GM19438 (cell line): ENCODE data around the gene ZDHHC4.
"Not testable (repeated sequence)": the region's sequence is repeated elsewhere in the genome, so short reads cannot be mapped to it uniquely, and the experiment has no call there.

Experiments used
- ATAC-seq: cut with Tn5 transposase; IDR thresholded peaks from one replicate; pipeline ENCODE4 v1.9.1; 2021; ENCODE audit warnings: low read depth; ENCODE audit not compliant: unreplicated experiment

ZDHHC4 gene

DNA sequence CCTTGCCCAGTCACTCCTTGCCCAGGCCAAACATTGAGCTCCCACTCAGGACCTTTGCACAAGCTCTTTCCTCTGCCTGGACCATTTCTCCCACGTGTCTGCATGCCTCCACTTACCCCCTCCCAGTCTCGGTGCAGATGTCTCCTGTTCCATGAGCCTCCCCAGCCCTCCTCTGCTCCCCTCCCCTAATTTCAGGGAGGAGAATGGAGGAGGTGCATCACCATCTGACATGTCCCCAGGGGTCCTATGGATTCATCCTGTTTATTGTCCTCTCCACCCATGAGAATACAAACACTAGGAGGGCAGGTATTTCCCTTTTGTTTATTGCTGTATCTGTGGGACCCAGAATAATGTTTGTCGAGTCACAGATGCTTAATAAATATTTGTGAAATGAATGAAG, 17.4 kb upstream of the ZDHHC4 start:
- ATAC-seq = no peak

DNA sequence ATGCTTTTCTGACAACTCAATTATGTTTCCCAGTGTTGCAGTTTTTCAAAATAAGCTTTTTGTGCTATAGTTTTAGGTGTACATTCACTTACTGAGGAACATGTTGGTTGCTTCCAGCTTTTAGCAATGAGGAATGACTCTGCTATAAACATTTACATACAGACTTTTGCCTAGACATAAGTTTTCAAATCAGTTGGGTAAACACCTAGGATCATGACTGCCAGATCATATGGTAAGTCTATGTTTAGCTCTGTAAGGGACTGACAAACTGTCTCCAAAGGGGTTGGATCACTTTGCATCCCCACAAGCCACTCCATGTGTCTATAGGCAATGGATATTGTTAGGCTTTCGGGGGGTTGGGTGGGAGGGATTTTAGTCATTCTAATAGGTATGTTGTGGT, 15.1 kb upstream of the ZDHHC4 start:
- ATAC-seq = no peak

DNA sequence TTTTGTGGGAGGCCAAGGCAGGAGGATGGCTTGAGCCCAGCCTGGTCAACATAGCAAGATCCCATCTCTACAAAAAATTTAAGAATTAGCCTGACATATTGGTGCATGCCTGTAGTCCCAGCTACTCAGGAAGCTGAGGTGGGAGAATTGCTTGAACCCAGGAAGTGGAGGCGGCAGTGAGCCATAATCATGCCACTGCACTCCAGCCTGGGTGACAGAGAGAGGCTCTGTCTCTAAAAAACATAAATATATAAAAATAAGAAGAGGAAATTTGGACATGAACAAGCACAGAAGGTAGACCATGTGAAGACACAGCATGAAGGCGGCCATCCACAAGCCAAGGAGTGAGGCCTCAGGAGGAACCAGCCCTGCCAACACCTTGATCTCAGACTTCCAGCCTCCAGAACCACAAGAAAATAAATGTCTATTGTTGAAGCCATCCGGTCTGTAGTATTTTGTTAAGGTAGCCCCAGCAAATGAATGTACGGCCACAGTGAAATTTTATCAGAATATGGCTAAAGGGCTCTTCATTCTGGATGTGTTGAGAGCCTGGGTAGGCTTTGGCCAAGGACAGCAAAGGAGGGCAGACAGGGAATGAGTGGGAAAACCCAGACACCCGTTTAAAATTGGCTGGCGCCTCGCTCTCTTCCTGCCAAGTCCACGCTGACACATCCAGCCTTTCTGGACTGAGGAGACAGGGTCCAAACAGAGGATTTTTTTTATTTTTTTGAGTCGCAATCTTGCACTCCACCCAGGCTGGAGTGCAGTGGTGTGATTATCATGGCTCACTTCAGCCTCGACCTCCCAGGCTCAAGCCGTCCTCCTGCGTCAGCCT, 13.1 kb upstream of the ZDHHC4 start:
- ATAC-seq = no peak

DNA sequence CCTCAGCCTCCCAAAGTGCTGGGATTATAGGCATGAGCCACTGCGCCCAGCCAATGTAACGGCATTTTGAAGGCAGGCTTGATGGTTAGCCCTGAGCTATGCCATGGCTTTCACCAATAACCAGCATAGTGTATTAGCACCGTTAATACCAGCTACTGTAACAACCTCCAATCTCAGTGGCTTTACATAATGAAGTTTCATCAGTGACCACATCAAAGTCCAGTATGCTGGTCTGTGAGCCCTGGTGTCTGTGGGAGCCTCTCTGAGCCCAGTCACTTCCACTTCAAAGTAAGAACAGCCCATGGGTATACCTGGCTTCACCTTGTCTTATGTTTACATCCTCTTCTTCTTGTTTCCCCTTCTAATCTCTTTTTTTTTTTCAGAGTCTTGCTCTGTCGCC, 11.6 kb upstream of the ZDHHC4 start:
- ATAC-seq = no peak

DNA sequence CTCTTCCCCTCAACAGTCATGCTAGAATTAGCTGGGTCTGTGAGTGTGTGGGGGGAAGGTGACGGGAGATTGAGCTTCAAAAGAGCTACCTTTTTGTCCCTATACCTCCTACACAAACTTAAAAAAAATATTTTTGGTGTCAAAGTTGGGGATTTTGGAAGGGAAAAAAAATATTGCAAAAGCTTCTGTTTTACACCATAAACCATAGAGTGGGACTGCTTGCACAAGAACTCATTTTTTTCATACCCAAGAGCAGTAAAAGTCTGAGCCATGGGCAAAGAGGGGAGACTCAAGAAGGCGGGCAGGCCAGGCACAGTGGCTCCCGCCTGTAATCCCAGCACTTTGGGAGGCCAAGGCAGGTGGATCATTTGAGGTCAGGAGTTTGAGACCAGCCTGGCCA, 9.4 kb upstream of the ZDHHC4 start:
- no peak for ATAC-seq

DNA sequence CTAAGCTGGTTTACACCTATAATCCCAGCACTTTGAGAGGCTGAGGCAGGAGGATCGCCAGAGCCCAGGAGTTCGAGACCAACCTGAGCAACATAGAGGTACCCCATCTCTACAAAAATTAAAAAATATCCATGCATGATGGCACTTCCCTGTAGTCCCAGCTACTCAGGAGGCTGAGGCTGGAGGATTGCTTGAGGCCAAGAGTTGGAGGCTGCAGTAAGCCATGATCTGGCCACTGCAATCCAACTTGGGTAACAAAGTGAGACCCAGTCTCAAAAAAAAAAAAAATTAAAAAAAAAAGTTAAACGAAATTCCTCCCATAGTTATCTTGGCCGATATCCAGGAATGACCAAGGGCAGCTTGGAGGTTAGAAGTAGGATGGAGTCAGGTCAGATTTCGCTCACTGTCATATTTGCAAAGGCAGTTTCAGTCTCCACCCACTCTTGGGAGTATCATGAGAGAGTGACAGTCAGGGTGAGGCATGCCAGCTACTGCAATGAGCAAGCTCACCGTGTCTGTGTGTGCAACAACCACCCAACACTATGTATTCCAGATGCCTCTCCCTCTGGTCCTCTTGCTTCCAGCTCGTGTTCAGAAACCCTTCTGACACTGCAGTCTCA, 6.0 kb upstream of the ZDHHC4 start:
- ATAC-seq = no peak

DNA sequence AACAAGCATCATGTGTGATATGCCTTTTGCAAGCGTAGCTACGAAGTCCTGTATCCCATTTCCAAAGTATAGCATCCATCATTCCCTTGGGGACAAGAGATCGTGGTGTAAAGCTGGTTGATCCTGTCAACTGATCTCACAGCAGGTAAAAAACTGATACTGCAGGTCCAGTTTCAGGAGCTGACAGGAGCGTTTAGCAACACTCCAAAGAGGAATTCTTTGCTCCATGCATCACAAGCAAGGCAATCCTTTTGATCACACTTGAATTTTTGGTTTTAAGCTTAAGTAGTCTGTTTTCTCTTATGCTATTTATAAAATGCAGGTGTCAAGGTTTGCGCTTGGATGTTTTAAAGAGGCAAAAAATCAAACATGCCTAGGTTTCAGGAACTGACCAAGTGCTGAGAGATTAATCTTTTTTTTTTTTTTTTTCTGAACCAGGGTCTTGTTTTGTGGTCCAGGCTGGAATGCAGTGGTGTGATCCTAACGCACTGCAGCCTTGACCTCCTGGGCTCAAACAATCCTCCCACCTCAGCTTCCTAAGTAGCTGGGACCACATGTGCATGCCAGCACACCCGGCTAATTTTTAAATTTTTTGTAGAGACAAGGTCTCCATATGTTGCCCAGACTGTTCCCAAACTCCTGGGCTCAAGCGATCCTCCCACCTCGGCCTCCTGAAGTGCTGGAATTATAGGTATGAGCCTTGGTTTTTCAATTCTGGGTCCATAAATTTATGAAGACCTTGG, 1.8 kb upstream of the ZDHHC4 start:
- ATAC-seq = no peak

DNA sequence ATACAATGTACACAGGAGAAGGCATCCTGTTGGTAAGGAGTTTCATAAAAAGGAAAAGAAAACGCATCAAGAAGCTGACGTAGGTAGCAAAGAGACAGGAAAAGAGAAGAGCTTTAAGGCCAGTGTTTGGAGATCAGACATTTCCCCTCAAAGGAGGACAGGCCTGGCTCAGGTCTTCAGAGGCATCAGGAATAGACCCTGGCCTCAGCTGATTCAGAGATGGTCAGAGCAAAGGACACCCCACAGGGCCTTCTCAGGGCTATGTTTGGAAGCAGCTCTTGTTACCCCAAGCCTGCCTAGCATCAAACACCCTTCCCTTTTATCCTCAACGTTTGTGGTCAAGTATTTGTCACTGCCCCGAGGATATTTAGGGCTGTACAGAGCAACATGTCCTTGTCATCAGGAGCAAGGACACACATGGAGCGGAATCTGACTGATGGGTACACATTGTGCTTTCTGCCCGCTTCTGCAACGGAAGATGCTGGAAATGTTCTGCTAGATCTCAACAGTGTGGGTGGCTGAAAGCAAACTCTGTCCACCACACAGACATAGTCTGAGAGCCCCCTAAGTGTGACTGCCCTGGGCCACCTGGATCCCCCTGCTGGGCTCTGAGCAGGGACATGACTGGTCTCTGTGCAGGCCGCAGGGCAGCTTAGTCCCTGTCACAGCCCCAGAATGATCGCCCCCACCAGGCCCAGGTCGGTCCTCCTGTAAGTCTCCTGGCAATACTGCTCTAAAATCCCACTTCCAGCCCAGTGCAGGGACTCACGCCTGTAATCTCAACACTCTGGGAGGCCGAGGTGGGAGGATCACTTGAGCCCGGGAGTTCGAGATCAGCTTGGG, 1.0 kb upstream of the ZDHHC4 start:
- ATAC-seq = no peak

DNA sequence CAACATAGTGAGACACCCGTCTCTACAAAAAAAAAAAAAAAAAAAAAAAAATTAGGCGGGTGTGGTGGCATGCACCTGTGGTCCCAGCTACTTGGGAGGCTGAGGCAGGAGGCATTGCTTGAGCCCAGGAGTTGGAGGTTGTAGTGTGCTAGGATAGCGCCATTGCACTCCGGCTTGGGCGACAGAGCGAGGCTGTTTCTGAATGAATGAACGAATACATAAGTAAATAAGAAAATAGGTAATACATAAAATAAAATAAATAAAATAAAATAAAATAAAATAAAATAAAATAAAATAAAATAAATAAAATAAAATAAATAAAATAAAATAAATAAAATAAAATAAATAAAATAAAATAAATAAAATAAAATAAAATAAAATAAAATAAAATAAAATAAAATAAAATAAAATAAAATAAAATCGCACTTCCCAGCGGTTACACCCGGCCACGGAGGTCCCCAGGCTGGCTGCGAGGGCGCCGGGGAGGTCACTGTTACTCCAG, 336 bp upstream of the ZDHHC4 start:
- not testable (repeated sequence) for ATAC-seq

DNA sequence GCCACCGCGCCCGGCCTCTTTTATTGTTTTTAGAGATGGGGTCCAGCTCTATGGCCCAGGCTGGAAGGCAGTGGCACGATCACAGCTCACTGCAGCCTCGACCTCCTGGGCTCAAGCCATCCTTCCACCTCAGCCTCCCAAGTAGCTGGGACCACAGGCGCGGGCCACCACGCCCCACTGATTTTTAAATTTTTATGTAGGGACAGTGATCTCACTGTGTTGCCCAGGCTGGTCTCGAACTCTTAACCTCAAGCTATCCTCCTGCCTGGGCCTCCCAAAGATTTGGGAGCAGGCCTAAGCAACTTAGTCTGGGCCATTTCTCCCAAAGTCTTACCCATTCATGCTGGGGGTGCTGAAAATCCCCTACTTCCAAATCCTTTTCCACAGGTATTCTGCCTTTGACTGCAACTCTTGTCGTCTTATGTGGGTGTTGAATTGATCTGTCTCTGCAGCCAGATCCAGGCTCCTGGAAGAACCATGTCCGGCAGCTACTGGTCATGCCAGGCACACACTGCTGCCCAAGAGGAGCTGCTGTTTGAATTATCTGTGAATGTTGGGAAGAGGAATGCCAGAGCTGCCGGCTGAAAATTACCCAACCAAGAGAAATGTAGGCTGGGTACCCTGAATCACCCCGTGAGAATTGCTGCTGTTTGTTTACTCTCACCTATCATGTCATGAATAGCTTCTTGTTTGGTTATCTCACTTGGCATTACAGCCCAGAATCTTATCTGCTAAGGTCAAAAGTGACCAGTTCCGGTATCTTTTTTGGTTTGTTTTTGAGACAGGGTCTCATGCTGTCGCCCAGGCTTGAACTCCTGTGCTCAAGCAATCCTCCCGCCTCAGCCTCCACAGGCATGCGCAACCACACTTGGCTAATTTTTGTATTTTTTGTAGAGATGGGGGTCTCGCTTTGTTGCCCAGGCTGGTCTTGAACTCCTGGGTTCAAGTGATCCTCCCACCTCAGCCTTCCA, 1.1 kb downstream of the ZDHHC4 start:
- no peak for ATAC-seq

DNA sequence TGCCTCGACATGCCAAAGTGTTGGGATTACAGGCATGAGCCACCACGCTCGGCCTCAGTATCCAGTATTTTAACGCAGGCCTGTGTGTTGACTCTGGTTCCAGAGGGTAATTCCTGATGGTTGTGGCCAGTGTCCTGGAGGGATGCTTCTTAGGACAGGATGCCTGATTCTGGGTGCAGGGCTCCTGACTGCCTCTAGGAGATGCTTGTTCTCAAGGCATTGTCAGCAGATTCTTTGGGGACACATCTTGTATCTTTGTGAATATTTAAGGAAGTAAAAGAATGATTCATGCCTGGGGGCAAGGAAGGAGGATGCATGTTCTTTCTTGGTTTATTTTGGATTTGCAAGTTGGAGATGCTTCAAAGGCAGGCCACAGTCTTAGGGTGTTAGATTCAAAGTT, 2.2 kb downstream of the ZDHHC4 start:
- ATAC-seq = no peak

DNA sequence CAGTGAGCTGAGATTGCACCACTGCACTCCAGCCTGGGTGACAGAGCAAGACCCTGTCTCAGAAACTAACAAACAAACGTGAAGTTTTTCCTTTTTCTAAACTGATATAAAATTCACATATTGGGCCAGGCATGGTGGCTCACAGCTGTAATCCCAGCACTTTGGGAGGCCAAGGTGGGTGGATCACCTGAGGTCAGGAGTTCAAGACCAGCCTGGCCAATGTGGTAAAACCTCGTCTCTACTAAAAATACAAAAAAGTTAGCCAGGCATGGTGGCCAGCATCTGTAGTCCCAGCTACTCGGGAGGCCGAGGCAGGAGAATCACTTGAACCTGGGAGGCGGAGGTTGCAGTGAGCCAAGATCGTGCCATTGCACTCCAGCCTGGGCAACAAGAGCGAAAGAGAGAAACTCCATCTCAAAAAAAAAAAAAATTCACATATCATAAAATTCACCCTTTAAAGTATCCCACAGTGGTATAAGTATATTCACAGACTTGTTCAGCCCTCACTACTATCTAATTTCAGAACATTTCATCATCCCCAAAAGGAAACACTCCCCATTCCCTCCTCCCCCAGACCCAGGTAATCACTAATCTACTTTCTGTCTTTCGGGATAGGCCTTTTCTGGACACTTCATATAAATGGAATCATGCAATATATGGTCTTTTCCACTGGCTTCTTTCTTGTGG, 8.6 kb downstream of the ZDHHC4 start:
- not testable (repeated sequence) for ATAC-seq

DNA sequence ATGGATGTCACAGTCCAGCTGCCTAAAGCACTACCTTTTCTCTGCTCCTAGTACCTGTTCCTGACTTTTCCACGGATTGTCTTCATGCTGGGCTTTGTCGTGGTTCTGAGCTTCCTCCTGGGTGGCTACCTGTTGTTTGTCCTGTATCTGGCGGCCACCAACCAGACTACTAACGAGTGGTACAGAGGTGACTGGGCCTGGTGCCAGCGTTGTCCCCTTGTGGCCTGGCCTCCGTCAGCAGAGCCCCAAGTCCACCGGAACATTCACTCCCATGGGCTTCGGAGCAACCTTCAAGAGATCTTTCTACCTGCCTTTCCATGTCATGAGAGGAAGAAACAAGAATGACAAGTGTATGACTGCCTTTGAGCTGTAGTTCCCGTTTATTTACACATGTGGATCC, 11.3 kb downstream of the ZDHHC4 start:
- no peak for ATAC-seq

DNA sequence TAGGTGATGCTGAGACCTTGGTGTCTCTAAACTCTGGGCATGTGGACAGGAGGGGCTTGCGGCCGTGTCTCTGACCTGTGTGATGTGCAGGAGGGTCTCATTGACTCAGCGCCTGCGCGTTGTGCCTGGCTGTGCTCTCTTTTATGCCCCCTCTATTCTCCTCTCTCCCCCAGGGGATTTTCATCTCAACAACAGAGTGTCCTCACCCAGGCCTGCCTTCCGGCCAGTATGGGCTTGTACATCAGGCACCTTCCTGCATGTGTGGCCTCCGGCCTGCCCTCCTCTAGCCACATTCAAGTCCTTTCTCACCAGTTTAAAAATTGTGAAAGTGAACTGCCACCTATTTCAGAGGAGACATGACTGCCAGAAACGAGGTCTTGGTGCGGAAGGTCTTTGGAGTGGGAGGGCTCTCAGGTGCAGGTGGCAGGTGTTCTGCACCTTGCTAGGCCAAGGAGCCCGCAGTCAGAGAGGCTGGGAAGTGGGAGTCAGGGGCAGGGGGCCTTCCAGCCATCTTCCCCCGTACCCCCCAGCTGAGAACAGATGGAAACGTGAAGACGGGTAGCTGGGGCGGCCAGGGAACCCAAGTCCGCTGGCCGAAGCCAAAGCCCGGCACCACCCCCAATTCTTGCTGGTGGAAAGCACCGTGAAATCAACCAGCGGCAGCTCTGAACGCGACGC, 12.0 kb downstream of the ZDHHC4 start:
- no peak for ATAC-seq

DNA sequence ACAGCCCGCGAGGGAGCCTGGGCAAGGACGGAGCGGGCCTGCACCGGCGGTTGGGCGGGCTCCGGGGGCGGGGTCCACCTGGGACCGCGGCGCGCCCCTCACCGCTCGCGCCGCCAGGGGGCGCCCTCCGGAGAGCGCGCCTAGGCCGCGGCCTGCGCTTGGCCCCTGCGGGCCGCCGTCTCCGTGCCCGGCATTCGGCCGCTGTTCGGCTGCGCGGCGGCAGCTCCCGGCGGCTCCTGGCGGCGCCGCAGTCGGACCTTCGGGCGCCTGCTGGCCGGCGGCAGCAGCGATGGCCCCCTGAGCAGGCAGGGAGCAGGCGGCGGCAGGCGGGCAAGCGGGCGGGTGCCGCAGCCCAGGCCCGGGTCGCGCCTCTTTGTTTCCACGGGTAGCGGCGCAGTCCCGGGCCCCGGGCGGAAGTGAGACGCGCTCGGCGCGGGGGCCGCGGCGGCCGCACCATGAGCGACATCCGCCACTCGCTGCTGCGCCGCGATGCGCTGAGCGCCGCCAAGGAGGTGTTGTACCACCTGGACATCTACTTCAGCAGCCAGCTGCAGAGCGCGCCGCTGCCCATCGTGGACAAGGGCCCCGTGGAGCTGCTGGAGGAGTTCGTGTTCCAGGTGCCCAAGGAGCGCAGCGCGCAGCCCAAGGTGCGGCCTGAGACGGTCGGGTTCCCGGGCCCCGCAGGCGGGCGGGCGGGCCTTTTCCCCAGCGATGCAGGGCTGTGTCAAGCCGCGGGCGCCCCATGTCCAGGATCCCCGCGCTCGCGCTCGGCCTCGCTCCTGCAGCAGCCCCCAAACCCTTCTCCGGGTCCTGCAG, 12.8 kb downstream of the ZDHHC4 start, which contains the start of gene INTS15:
Gene INTS15, plus strand, starts transcription at position 193 of the 816 bp plus-strand sequence. Its CDS starts 263 bp downstream, at position 456.
- ATAC-seq = peak; percentile 85

DNA sequence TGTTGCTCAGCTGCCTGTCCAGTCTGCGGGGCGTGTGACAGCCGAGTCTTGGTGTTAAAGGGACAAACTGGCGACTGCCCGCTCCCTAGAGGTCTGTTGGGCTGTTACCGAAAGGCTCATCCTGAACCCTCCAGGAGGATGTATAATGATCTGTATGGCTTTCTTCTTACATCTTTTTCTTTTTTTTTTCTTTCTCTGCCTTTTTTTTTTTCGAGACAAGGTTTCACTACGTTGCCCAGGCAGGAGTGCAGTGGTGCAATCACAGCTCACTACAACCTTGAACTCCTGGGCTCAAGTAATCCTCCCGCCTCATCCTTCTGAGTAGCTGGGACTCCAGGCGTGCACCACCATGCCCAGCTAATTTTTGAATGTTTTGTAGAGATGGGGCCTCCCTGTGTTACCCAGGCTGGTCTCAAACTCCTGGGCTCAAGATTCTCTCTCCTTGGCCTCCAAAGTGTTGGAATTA, 13.4 kb downstream of the ZDHHC4 start:
- peak; percentile 40 for ATAC-seq

DNA sequence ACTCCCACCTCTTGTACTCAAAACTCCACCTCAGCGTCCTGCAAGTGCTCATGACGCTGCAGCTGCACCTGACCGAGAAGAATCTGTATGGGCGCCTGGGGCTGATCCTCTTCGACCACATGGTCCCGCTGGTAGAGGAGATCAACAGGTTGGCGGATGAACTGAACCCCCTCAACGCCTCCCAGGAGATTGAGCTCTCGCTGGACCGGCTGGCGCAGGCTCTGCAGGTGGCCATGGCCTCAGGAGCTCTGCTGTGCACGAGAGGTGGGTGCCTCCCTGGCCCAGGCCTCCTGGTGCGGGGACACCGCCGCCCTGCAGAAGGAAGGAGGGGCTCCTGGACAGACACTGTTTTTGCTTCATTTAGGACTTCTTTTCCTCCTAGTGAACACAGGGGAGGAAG, 22.8 kb downstream of the ZDHHC4 start:
- no peak for ATAC-seq
